Frontal cortex (tissue), 4 donors: ENCODE measurements around the gene IL7R. TPM values are rescaled to one million over a fixed set of nuclear protein-coding genes. Genes with fewer than 3 reads are reported as not detected.
A peak's percentile ranks its signal among the peaks of the same experiment; 100 is the strongest.

ENCODE experiments used
- DNase-seq, 2 donors: peaks; one replicate each; pipeline ENCODE4 v3.0.0; 2012; ENCODE audit warnings: low spot score in 2 of 2
- FAIRE-seq: peaks from 2 replicates; lab custom pipeline; 2012; peaks lifted over from hg19 to GRCh38; lab: Jason Lieb, UNC
- small RNA-seq: library from RNA; depleted of rRNA; stranded (forward); fragments of <200 nt; gene quantifications from one replicate; pipeline ENCODE3, GENCODE V24; 2014
- total RNA-seq: library from RNA; depleted of rRNA; stranded (reverse); fragments of >200 nt; gene quantifications from one replicate; pipeline ENCODE4 v1.2.3, GENCODE V29; 2014
- donor health status: control.
- donor health status: control.
- donor health status: control.

Gene IL7R
- total RNA-seq, 1 donor from 2014 or later = 0.41 TPM

- FAIRE-seq (no peak), DNase-seq (no peak)
Observed at GRCh38 chr5:35899800-35900199, 43.1 kb downstream of the IL7R start.

- FAIRE-seq (no peak), DNase-seq (no peak)
Observed at GRCh38 chr5:35900972-35901695, 44.4 kb downstream of the IL7R start.

GRCh38 chr5:35902046-35902672, 45.5 kb downstream of the IL7R start:
- FAIRE-seq = no peak
- DNase-seq = no peak

GRCh38 chr5:35903631-35904203, 47.0 kb downstream of the IL7R start:
- FAIRE-seq = no peak
- no peak for DNase-seq

- FAIRE-seq = no peak
Observed at GRCh38 chr5:35904443-35905132, 47.9 kb downstream of the IL7R start.

GRCh38 chr5:35908228-35908627, 51.5 kb downstream of the IL7R start:
- no peak for DNase-seq
- FAIRE-seq = no peak

More at GRCh38 chr5:35904443-35905132, 47.9 kb downstream of the IL7R start:
- no peak for DNase-seq

- DNase-seq = no peak
- no peak for FAIRE-seq
Observed at GRCh38 chr5:35908814-35909213, 52.1 kb downstream of the IL7R start.

- FAIRE-seq = no peak
- DNase-seq = no peak
Observed at GRCh38 chr5:35919191-35919590, 62.5 kb downstream of the IL7R start.

- no peak for DNase-seq
- no peak for FAIRE-seq
Observed at GRCh38 chr5:35920890-35921289, 64.2 kb downstream of the IL7R start.

- FAIRE-seq (no peak), DNase-seq (no peak)
Observed at GRCh38 chr5:35921930-35922329, 65.2 kb downstream of the IL7R start.

GRCh38 chr5:35922468-35922867, 65.8 kb downstream of the IL7R start:
- DNase-seq = no peak
- FAIRE-seq = no peak

- FAIRE-seq (no peak), DNase-seq (no peak)
Observed at GRCh38 chr5:35924122-35924949, 67.6 kb downstream of the IL7R start.

GRCh38 chr5:35924950-35925722, 68.4 kb downstream of the IL7R start:
- FAIRE-seq = no peak
- DNase-seq = peak; percentile 15 to 42

- DNase-seq (peak; percentile 39 to 49), FAIRE-seq (no peak)
Observed at GRCh38 chr5:35926389-35927051, 69.8 kb downstream of the IL7R start.

Small RNA genes within 50 kb of the gene (small RNA-seq; reads per million reads assigned to genes)
- gene AC112204.1 = not detected

Other genes starting within 250 kb of the IL7R start
- 12.2 TPM for gene SPEF2, start 239.0 kb upstream of the IL7R start, total RNA-seq
- gene CAPSL, start 81.7 kb downstream of the IL7R start, total RNA-seq = not detected
- gene UGT3A1, start 134.5 kb downstream of the IL7R start, total RNA-seq = not detected
- gene UGT3A2, start 210.0 kb downstream of the IL7R start, total RNA-seq = 0.41 TPM